Measurements from ENCODE around the gene CLIC4. TPM values are rescaled to one million over a fixed set of nuclear protein-coding genes. Genes with fewer than 3 reads are reported as not detected.
"Not testable (repeated sequence)": the region's sequence is repeated elsewhere in the genome, so short reads cannot be mapped to it uniquely, and the experiment has no call there.

CLIC4 gene
- total RNA-seq, 1 donor from 2014 or later, result 200 TPM

DNA sequence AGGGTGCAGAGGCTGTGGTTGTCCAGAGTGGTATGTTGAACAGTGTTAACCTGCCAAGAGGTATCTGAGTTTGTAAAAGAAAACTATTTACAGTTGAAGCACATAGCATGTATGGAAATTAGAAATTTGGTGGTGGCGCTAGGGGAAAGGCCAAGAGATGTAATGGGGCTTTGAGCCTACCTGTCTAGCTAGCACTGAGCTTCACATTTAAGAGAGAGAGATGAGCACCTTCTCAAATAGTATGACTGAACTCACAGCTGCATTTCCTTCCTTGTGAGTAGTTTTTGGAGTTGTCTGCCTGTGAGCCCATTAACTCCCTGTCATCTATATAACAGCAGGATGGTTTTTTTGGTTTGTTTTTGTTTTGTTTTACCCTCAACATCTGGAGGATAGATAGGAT is 4.0 kb downstream of the CLIC4 start:
- TF ChIP-seq, protein P1, sequence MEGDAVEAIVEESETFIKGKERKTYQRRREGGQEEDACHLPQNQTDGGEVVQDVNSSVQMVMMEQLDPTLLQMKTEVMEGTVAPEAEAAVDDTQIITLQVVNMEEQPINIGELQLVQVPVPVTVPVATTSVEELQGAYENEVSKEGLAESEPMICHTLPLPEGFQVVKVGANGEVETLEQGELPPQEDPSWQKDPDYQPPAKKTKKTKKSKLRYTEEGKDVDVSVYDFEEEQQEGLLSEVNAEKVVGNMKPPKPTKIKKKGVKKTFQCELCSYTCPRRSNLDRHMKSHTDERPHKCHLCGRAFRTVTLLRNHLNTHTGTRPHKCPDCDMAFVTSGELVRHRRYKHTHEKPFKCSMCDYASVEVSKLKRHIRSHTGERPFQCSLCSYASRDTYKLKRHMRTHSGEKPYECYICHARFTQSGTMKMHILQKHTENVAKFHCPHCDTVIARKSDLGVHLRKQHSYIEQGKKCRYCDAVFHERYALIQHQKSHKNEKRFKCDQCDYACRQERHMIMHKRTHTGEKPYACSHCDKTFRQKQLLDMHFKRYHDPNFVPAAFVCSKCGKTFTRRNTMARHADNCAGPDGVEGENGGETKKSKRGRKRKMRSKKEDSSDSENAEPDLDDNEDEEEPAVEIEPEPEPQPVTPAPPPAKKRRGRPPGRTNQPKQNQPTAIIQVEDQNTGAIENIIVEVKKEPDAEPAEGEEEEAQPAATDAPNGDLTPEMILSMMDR (IDR thresholded peaks at IDR 0.05), result no peak
- Histone ChIP-seq H3K9me3 (no peaks in the 10 kb centered on the region), H3K27ac (no peak overlapping the region), H3K4me1 (peaks cover 35% of the 10 kb centered on the region), H3K27me3 (no peaks in the 10 kb centered on the region), H3K36me3 (peaks cover 3% of the 10 kb centered on the region), H3K4me3 (no peak overlapping the region)
- ATAC-seq (no peak), DNase-seq (no peak)
- intact Hi-C loops (cut with DNase I), result loop anchor here (10.0 kb wide), 1 partner anchor 54 kb away; no protein-coding TSS in a partner anchor

DNA sequence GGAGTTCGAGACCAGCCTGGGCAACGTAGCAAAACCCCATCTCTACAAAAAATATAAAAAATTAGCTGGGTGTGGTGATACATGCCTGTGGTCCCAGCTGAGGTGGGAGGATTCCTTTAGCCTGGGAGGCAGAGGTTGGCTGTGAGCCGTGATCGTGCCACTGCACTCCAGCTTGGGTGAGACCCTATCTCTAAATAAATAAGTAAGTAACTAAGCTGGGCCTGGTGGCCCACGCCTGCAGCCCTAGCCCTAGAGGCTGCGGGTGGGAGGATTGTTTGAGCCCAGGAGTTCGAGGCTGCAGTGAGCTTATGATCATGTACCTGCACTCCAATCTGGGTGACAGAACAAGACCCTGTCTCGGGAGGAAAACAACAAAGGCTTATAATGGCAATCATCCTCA is 4.6 kb downstream of the CLIC4 start:
- Histone ChIP-seq H3K36me3 (peaks cover 3% of the 10 kb centered on the region), H3K27ac (no peak overlapping the region), H3K4me3 (no peak overlapping the region), H3K9me3 (no peaks in the 10 kb centered on the region), H3K27me3 (no peaks in the 10 kb centered on the region), H3K4me1 (peaks cover 40% of the 10 kb centered on the region)
- intact Hi-C loops (cut with DNase I), result loop anchor here (10.0 kb wide), 1 partner anchor 55 kb away; no protein-coding TSS in a partner anchor
- TF ChIP-seq, protein P1 (IDR thresholded peaks at IDR 0.05), result no peak
- DNase-seq (no peak), ATAC-seq (no peak)

DNA sequence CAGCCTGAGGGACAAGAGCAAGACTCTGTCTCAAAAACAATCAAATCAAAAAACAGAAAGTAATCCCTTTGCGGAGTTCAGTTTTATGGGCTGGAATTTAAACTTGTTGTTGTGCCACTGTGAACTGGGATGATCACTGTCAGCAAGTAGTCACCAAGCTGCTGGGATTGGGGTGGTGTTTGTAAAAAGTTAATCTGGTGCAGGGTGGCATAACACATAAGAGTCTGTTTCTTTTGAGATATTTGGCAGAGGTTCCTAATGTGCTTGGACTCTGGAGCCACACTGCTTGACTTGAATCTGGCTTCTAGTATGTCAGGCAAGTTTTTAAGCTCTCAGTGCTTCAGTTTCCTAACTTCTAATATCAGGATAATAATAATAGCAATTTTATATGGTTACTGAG is 6.6 kb downstream of the CLIC4 start:
- TF ChIP-seq, protein P1 (IDR thresholded peaks at IDR 0.05), result no peak
- DNase-seq, result no peak
- H3K9me3 ChIP-seq, result no peaks in the 10 kb centered on the region
- peaks cover 40% of the 10 kb centered on the region for H3K4me1 ChIP-seq
- intact Hi-C loops (cut with DNase I), result no loop called here
- H3K36me3 ChIP-seq, result peaks cover 3% of the 10 kb centered on the region
- ATAC-seq, result no peak
- H3K4me3 ChIP-seq, result no peak overlapping the region
- no peaks in the 10 kb centered on the region for H3K27me3 ChIP-seq
- peak overlapping the region; percentile 24 for H3K27ac ChIP-seq

DNA sequence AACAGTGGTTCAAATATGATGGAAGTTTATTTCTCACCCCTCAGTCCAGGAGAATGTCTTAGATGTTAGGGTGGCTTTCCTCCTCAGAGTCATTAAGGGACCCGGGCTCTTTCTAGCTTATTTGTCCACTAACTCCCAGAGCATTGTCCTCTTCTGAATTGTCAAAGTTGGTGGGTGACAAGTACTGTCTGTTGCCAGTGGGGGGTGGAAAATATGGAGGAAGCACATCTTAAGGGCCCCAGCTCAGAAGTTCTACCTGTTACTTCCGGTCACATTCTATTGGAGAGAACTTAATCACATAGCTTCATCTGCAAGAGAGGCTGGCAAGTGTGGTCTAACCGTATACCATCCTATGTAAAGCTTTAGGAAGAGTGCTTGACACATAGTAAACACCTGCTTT is 7.1 kb downstream of the CLIC4 start:
- Histone ChIP-seq H3K4me3 (no peak overlapping the region), H3K9me3 (no peaks in the 10 kb centered on the region), H3K27me3 (no peaks in the 10 kb centered on the region), H3K36me3 (peaks cover 3% of the 10 kb centered on the region), H3K4me1 (peaks cover 40% of the 10 kb centered on the region), H3K27ac (no peak overlapping the region)
- TF ChIP-seq, protein P1 (IDR thresholded peaks at IDR 0.05), result no peak
- DNase-seq (no peak), ATAC-seq (no peak)
- intact Hi-C loops (cut with DNase I), result no loop called here

DNA sequence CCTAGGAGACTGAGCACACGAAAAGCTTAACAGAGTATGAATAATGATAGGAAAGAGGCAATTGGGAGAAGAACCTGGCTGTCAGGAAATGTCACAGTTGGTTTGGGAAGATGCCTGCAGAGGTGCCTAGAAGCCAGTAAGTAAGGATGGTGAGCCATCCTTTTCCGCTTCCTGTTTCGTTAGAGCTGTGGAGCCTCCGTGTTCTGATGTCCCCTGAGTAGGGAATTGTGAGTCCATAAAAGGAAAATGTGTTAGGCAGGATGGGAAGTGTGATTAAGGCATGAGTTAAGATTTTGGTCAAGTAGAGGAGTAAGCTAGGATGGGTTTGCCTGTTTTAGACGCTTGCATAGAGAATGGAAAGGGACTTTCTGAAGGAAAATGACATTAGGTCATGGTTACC is 9.0 kb downstream of the CLIC4 start:
- H3K9me3 ChIP-seq, result no peaks in the 10 kb centered on the region
- H3K27me3 ChIP-seq, result no peaks in the 10 kb centered on the region
- intact Hi-C loops (cut with DNase I), result no loop called here
- H3K36me3 ChIP-seq, result peaks cover 3% of the 10 kb centered on the region
- H3K4me1 ChIP-seq, result peaks cover 33% of the 10 kb centered on the region
- H3K4me3 ChIP-seq, result no peak overlapping the region
- H3K27ac ChIP-seq, result no peak overlapping the region
- TF ChIP-seq, protein P1 (IDR thresholded peaks at IDR 0.05), result no peak
- DNase-seq, result no peak
- no peak for ATAC-seq

DNA sequence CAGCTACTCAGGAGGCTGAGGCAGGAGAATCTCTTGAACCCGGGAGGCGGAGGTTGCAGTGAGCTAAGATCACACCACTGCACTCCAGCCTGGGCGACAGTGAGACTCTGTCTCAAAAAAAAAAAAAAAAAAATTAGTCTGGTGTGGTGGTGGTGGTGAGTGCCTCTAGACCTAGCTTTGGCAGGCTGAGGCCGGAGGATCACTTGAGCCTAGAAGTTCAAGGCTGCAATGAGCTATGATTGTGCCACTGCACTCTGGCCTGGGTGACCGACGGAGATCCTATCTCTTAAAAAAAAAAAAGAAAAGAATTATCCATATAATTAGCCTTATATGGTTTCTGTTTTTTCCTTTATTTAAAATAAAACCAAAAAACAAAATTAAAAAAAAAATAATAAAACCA is 10.1 kb downstream of the CLIC4 start:
- DNase-seq; H3K36me3 ChIP-seq; H3K4me3 ChIP-seq; H3K9me3 ChIP-seq; intact Hi-C loops (cut with DNase I); ATAC-seq; H3K27me3 ChIP-seq; H3K27ac ChIP-seq: not testable (repeated sequence)
- H3K4me1 ChIP-seq, result peaks cover 29% of the 10 kb centered on the region
